ENCODE results near the gene PGS1.
"Not testable (repeated sequence)": the region's sequence is repeated elsewhere in the genome, so short reads cannot be mapped to it uniquely, and the experiment has no call there.

Gene PGS1, protein sequence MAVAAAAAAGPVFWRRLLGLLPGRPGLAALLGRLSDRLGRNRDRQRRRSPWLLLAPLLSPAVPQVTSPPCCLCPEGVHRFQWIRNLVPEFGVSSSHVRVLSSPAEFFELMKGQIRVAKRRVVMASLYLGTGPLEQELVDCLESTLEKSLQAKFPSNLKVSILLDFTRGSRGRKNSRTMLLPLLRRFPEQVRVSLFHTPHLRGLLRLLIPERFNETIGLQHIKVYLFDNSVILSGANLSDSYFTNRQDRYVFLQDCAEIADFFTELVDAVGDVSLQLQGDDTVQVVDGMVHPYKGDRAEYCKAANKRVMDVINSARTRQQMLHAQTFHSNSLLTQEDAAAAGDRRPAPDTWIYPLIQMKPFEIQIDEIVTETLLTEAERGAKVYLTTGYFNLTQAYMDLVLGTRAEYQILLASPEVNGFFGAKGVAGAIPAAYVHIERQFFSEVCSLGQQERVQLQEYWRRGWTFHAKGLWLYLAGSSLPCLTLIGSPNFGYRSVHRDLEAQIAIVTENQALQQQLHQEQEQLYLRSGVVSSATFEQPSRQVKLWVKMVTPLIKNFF

DNA sequence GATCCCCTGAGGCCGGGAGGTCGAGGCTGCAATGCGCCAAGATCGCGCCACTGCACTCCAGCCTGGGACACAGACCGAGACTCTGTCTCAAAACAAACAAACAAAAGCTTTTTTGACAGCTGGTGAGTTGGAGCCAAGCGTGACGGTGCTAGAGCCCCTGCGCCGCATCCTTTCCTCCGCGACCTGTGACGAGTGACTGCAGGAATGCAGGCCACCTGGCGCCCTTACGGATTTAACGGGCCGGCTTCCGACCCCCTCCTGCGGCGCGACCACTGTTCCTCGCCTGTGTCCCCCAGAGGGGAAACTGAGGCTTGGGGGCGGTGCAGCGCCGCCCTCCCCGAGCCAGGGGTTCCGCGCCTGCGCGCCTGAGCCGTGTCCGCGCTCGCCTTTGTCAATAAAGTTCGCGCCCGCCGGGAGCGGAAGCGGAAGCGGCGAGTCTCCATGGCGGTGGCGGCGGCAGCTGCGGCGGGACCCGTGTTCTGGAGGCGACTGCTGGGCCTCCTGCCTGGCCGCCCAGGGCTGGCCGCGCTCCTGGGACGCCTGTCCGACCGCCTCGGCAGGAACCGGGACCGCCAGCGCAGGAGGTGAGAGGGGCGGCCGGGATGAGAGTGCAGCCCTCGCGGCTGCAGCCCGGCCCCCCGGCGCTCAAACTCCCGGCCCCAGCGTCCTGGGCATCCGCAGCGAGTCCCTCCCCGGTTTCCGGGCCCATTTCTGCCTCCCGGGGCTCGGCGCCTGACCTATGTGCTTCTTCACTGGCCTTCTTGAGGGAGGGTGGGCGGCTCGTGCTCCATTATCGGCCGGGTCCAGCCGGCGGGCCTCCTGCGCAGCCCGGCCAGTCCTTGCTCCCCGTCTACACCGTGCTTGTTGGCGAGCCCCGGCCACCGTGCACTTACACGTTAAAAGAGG, at the start of gene PGS1:
Gene PGS1, plus strand, starts transcription at position 425 of the 906 bp plus-strand sequence. Its CDS starts 17 bp downstream, at position 442.
- H3K4me1 Mint-ChIP-seq (ENCODE audit: low read depth): peaks cover 70% of the 10 kb centered on the region
- H3K4me3 Mint-ChIP-seq: peak within 1 kb of the TSS; percentile 98

DNA sequence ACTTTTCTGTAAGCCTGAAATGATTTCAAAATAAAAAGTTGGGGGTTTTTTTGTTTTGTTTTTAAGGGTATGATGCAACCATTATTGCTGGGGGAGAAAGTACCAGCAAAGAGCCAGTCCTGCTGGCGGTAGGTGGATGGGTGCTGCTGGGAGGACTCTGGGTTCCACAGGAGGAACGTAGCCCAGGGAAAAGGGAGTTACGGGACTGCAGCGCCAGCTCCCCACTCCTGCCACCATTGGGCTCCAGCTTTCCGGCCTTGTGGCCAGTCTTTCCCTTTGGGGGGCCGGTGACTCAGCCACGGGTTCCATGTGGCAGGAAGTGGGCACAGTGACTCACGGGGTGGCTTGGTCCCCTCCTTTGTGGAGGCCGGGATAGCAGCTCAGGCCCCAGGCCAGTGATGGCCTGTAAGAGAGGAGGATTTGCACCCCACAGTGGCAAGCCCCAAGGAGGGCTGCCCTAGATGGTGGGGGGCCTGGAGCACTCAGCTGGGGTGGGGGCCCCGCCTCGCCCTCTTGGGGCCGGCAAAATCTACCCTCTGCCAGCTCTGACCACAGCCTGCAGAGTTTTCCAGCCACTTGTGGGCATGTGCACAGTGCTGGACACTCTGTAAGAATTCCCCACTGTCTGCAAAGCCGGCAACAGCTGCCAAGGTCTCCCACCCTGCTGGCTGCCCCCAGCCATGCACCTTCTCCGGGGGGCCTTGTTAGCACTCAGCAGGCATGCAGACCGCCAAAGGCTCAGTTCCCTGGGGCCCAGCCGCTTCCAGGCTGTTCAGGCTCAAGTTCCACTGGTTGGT, 49.0 kb upstream of the PGS1 start:
- Mint-ChIP-seq H3K4me3 (no peak overlapping the region), H3K4me1 (ENCODE audit: low read depth) (peaks cover 40% of the 10 kb centered on the region), H3K36me3 (ENCODE audit: low read depth) (no peaks in the 10 kb centered on the region), H3K27me3 (no peaks in the 10 kb centered on the region), H3K9me3 (no peaks in the 10 kb centered on the region), H3K27ac (peak overlapping the region; percentile 26)
- no peak for DNase-seq

More for the DNA sequence above, at the start of gene PGS1:
- H3K27ac Mint-ChIP-seq: peak within 1 kb of the TSS; percentile 100
- DNase-seq: peak; percentile 91
- no peaks in the 10 kb centered on the region for H3K9me3 Mint-ChIP-seq
- H3K36me3 Mint-ChIP-seq (ENCODE audit: low read depth): peaks cover 41% of the 10 kb centered on the region
- no peaks in the 10 kb centered on the region for H3K27me3 Mint-ChIP-seq

DNA sequence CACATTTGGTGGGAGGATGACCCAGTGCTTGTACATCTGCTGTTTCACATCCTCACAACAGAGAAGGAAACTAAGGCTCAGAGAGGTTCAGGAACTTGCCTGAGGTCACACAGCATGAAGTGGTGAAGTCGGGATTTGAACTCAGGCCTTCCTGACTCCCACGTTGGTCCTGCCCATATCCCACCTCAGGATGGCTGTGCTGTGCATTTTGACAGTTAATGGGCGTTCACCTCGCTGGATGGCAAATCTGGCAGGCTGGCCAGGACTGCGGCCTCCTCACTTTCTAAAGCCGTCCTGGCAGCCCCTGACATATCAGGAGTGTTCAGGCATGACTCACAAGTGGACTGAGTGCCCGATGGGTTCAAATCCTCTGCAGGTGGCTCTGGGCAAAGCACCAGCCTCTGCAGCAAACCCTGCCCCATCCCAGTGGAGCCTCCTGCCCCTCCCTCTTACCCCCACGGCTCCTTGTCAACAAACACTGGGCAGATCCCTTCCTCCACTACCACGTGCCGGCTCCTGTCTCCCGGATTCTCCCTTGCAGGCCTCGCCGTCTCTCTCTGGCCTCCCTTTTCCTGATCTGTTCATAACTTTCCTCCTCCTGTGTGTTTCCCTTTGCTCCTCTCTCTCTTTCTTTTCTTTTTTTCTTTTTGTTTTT, 47.8 kb upstream of the PGS1 start:
- no peak for DNase-seq

DNA sequence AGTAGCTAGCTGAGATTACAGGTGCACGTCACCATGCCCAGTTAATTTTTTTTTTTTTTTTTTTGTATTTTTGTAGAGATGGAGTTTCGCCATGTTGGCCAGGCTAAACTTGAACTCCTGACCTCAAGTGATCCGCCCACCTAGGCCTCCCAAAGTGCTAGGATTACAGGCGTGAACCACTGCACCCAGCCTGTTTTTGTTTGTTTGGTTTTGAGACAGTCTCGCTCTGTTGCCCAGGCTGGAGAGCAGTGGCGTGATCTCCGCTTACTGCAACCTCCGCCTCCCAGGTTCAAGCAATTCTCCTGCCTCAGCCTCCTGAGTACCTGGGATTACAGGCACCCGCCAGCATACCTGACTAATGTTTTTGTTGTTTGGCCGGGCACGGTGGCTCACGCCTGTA, 47.1 kb upstream of the PGS1 start:
- peaks cover 44% of the 10 kb centered on the region for H3K4me1 Mint-ChIP-seq (ENCODE audit: low read depth)
- DNase-seq; H3K36me3 Mint-ChIP-seq (ENCODE audit: low read depth); H3K27ac Mint-ChIP-seq; H3K27me3 Mint-ChIP-seq; H3K4me3 Mint-ChIP-seq; H3K9me3 Mint-ChIP-seq: not testable (repeated sequence)

More for the DNA sequence above, 47.8 kb upstream of the PGS1 start:
- Mint-ChIP-seq H3K4me1 (ENCODE audit: low read depth) (peaks cover 44% of the 10 kb centered on the region), H3K4me3 (no peak overlapping the region), H3K36me3 (ENCODE audit: low read depth) (no peaks in the 10 kb centered on the region), H3K27me3 (no peaks in the 10 kb centered on the region), H3K9me3 (no peaks in the 10 kb centered on the region), H3K27ac (no peak overlapping the region)

DNA sequence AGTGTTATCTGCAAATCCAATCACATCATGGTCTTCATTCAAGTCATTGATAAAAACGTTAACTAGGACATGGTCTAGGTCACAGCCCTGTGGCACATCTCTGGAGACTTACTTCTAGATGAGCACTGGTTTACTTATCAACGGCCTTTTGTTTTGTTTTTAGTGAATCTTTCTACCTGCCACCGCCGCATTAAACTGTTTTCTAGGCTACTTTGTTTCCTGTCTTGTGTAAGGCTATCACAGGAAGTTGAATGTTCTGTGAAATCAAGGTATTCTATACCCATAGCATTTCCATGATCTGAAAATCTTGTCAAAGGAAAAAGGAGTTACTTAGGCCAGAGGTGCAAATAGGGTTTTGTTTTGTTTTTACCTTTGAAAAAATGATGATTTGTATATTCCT, 45.5 kb upstream of the PGS1 start:
- Mint-ChIP-seq H3K4me1 (ENCODE audit: low read depth) (peaks cover 46% of the 10 kb centered on the region), H3K27ac (peak overlapping the region; percentile 61), H3K9me3 (no peaks in the 10 kb centered on the region), H3K36me3 (ENCODE audit: low read depth) (no peaks in the 10 kb centered on the region), H3K27me3 (no peaks in the 10 kb centered on the region), H3K4me3 (no peak overlapping the region)
- no peak for DNase-seq

DNA sequence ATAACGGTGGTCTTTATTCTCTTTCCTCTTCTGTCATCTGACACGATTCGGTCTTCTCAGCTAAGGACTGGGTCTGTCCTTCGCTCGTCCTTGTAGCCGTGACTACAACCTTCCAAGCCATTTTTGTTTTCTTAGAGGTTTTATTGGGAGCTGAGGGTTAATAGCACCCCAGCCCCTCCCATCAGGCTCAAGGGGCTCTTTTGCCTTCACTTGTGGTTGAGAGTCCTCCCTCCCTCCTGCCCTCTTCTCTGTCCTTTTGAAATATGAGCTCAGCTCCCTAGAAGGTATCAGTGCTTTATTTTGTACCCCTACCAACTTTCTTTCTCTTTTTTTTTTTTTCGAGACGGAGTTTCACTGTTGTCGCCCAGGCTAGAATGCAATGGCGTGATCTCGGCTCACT, 43.2 kb upstream of the PGS1 start:
- no peaks in the 10 kb centered on the region for H3K27me3 Mint-ChIP-seq
- H3K4me3 Mint-ChIP-seq: no peak overlapping the region
- no peaks in the 10 kb centered on the region for H3K9me3 Mint-ChIP-seq
- H3K4me1 Mint-ChIP-seq (ENCODE audit: low read depth): peaks cover 44% of the 10 kb centered on the region
- no peak overlapping the region for H3K27ac Mint-ChIP-seq
- no peak for DNase-seq
- H3K36me3 Mint-ChIP-seq (ENCODE audit: low read depth): no peaks in the 10 kb centered on the region

DNA sequence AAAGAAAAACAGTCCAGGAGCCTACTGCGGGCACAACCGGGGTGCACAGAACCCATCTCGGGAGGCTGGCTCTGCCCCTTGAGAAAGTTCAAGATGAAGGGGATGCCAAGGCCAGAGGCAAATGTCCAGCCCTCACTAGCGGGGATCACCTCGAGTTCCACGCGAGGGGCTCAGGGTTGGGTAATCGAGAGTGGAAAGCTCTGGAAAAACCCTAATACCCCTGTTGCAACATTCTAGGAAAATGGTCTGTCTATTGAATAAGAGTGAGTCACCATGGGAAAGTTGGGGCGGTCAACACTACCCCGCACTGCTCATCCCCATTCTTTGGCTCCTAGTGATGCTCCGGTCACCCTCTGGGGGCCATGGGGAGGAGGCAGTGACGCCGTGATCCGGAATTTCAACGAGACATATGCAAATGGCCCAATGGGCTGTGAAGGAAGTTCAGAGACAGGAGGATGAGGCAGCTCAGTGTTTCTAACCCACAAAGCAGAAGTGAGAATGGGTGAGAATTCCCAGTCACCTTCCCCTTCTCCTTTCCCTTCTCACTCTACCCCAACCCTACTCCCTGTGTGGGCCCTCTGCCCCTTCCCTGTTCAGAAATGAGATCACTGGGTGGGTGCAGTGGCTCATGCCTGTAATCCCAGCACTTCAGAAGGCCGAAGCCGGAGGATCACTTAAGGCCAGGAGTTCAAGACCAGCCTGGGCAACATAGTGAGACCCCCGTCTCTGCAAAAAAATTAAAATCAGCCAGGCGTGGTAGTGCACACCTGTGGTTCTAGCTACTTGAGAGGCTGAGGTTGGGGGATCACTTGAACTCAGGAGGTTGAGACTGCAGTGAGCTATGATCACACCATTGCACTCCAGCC, 41.0 kb upstream of the PGS1 start:
- no peak for DNase-seq
- H3K27me3 Mint-ChIP-seq: no peaks in the 10 kb centered on the region
- no peaks in the 10 kb centered on the region for H3K36me3 Mint-ChIP-seq (ENCODE audit: low read depth)
- no peaks in the 10 kb centered on the region for H3K9me3 Mint-ChIP-seq
- H3K4me3 Mint-ChIP-seq: no peak overlapping the region
- H3K4me1 Mint-ChIP-seq (ENCODE audit: low read depth): peaks cover 47% of the 10 kb centered on the region
- no peak overlapping the region for H3K27ac Mint-ChIP-seq

DNA sequence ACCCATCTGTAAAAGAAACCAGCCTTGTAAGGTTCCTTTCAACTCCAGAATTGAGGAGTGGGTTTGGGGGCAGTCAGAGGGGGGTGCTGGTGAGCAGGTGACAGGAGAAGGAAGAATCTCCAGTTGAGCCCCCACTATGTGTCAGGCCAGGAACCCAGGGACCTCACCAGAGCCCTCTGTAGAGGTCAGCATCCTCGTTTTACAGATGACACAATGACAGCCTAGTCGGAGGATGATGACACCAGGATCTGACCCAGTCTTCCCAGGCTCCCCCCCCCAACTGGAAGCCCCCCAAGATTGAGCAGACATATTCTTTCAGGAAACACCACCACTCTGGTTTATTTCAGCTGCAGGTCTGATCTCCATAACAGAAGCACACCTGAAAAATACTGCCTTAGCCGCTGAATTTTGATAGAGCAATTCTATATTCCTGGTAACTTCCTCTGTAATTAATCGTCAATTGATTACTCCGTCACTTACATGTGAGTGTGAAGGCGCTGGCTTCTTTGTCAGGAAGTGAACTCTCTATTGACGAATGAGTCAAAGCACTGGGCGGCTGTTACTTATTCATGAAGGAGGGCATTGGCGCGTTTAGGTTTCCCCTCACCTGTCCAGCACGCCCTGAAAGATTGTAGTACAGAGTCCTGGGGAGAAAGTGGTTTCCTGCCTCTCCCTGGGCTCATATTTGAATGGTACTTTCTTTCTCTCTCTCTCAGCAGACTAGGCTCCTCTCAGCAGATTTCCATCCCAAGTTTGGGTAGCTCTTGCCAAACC, 39.8 kb upstream of the PGS1 start:
- no peak overlapping the region for H3K4me3 Mint-ChIP-seq
- no peaks in the 10 kb centered on the region for H3K27me3 Mint-ChIP-seq
- no peaks in the 10 kb centered on the region for H3K36me3 Mint-ChIP-seq (ENCODE audit: low read depth)
- no peaks in the 10 kb centered on the region for H3K9me3 Mint-ChIP-seq
- peaks cover 48% of the 10 kb centered on the region for H3K4me1 Mint-ChIP-seq (ENCODE audit: low read depth)
- peak overlapping the region; percentile 48 for H3K27ac Mint-ChIP-seq
- DNase-seq: no peak

DNA sequence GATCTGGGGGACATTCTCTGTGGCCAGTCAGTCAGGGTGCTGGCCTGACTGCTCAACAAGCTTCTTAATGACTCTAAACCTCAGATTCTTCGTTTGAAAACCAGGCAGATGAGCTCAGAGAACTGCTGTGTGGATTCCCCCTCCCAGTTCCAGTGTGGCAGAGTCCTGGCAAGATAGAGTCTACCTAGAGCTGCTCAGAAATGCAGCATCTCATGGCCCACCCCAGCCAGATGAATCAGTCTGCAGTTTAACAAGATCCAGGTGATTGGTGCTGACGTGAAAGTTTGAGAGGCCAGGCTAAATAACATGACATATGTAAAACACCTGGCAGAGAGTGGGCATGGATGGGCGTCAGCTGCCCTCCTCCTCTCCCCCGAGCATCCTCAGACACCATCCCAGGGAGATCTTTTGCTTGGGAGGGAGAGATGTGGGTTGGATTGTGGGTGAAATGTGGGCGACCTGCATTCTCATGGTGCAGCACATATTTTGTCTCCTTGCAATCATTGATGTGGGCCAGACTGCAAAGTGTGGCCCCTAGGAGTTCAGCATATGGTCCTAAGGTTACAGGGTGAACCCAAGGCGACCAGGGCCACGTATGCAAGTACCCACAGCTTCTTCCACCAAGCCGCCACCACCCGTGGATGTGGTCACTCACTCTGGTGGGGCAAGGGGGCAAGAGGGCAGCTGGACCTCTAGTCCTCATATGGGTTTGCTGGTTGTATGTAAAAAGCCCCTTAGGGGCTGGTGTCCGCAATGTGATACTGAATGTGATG, 38.1 kb upstream of the PGS1 start:
- Mint-ChIP-seq H3K36me3 (ENCODE audit: low read depth) (no peaks in the 10 kb centered on the region), H3K4me1 (ENCODE audit: low read depth) (peaks cover 50% of the 10 kb centered on the region), H3K9me3 (no peaks in the 10 kb centered on the region), H3K27ac (peak overlapping the region; percentile 63), H3K27me3 (no peaks in the 10 kb centered on the region), H3K4me3 (peak overlapping the region; percentile 50)
- no peak for DNase-seq

DNA sequence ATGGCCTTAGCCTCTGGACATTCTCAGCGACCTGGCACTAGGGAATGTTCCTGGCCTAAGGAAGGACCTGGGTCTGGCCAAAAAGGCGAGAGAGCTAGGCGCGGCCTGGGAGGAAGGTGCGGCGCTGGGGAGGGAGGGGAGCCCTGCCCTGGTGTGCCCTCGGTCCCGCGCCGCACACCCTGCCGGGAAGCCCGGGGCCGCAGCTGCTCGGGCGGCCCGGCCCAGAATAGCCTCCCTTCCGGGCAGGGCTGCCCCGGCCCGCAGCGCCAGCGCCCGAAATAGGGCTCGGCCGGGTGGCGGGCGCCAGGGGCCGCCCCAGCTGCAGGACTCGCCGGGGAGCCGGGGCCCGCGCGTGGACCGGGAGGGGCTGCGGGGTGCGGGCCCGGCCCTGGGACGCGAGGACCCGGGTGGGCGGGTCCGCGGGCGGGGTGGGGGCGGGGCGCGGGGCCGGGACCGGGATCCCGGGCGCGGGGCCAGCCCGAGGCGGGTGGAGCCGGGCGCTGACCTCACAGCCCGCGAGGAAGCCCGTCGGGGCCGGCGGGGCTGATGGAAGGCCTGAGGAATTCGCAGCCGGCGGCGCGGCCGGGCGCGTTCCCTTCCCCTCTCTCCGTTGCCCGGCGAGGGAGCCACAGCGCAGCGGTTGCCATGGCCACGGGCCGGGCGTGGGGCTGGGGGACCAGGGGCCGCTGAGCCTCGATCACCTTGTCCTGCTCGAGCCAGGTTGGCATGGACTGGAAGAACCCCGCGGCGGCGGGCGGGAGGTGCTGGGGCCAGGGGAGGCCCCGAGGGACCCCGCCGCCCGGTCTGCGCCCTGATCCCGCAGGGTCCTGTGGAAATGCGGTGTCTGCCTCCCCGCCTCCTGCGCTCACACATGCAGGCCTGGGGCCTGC, 36.6 kb upstream of the PGS1 start:
- Mint-ChIP-seq H3K27ac (no peak overlapping the region), H3K36me3 (ENCODE audit: low read depth) (no peaks in the 10 kb centered on the region), H3K4me3 (peak overlapping the region; percentile 59), H3K27me3 (no peaks in the 10 kb centered on the region), H3K4me1 (ENCODE audit: low read depth) (peaks cover 64% of the 10 kb centered on the region), H3K9me3 (no peaks in the 10 kb centered on the region)
- DNase-seq: peak; percentile 58

DNA sequence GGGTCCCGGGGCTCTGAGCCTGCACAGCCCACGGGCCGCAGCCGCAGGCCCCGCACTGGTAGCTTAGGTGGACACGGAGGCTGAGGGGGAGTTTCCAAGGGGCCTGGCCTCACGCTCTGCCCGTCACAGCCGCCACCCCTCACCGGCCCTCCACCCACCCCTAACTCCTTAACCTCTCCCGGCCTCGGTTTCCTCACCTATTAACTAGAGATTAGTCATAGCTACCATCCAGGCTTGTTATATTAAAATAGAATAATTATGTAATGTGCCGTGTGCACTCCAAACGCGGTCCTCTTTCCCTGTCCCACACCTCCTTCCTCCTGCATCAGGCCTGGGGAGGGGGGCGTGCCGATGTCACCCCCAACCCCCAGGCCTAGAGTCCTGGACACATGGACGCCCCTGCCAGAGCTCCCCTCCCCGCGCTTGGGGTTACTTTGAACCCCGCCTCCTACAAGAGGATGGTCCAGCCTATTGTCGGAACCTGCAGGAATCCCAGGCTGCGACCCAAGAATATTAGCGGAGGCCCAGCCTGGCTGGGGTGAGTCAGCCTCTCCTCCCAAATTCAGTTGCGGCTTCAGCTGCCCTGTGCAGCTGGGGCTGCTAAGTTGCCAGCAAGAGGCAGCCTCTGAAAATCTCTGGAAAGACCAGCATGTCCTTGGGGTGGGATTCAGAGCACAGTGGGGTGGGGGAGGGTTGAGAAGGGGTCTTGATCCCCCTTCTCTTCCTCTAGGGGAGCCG, 35.8 kb upstream of the PGS1 start:
- Mint-ChIP-seq H3K9me3 (no peaks in the 10 kb centered on the region), H3K4me1 (ENCODE audit: low read depth) (peaks cover 67% of the 10 kb centered on the region)

More for the DNA sequence above, 35.8 kb upstream of the PGS1 start:
- H3K27ac Mint-ChIP-seq: peak overlapping the region; percentile 88
- no peaks in the 10 kb centered on the region for H3K36me3 Mint-ChIP-seq (ENCODE audit: low read depth)
- DNase-seq: no peak
- H3K4me3 Mint-ChIP-seq: peak overlapping the region; percentile 59
- no peaks in the 10 kb centered on the region for H3K27me3 Mint-ChIP-seq
